Left lung (tissue), 14 donors: ENCODE data around the gene CNOT8. TPM values are rescaled to one million over a fixed set of nuclear protein-coding genes. Genes with fewer than 3 reads are reported as not detected.
A peak's percentile ranks its signal among the peaks of the same experiment; 100 is the strongest.

ENCODE experiments used
- ATAC-seq: fragments of 200-7000 bp; cut with Tn5 transposase; one replicate; pipeline ENCODE4 v1.9.1; 2020; ENCODE audit warnings: moderate library complexity
- DNase-seq, 4 donors: peaks; one replicate each; pipeline ENCODE4 v3.0.0-alpha.2; 2013 to 2020
- H3K27ac ChIP-seq, 2 donors: fragments of 200-600 bp; sonication (generic) in 1 of 2; one replicate each; pipeline versions ENCODE4 v1.5.0 to v1.8.0; 2020 to 2021
- H3K27me3 ChIP-seq, 2 donors: fragments of 200-600 bp; sonication (generic) in 1 of 2; one replicate each; pipeline versions ENCODE4 v1.5.0 to v1.8.0; 2020 to 2021
- H3K36me3 ChIP-seq, 2 donors: fragments of 200-600 bp; sonication (generic) in 1 of 2; one replicate each; pipeline versions ENCODE4 v1.5.0 to v1.8.0; 2020 to 2021
- H3K4me1 ChIP-seq, 2 donors: fragments of 200-600 bp; one replicate each; pipeline ENCODE4 v1.8.0; 2021
- H3K4me3 ChIP-seq, 2 donors: fragments of 200-600 bp; sonication (generic) in 1 of 2; one replicate each; pipeline versions ENCODE4 v1.5.0 to v1.8.0; 2020 to 2021; ENCODE audit warnings: mild to moderate bottlenecking in 1 of 2
- H3K9me3 ChIP-seq, 2 donors: fragments of 200-600 bp; sonication (generic) in 1 of 2; one replicate each; pipeline versions ENCODE4 v1.5.0 to v1.8.0; 2020 to 2021
- intact Hi-C, 2 donors: fragments of 100-400 bp; cut with DNase I; formaldehyde crosslinking; loops; one replicate each; pipeline versions ENCODE4 v1.11.2 to v1.14.2; 2022
- long read RNA-seq, 12 donors: library from polyadenylated mRNA in 2 of 12; unstranded in 2 of 12; transcript quantifications; one replicate each; pipeline ENCODE4 v2.0.0 and lab custom pipeline, GENCODE V29; 2019 to 2026
- polyA plus RNA-seq, 6 donors: library from polyadenylated mRNA; unstranded; fragments of 120-200 nt; gene quantifications; one replicate each; pipeline ENCODE4 v1.2.1, GENCODE V29; 2013; ENCODE audit not compliant: insufficient read length in 6 of 6
- total RNA-seq, 2 donors: library from RNA; stranded (reverse); fragmentation: NEBNext Ultra II Directional; extraction: Animal tissue kit (Norgen Biotek cat#: 25700); gene quantifications; one replicate each; pipeline ENCODE4 v1.2.1, GENCODE V29; 2021
- TF ChIP-seq, protein P1 (sequence below), 2 donors: fragments of 200-600 bp; sonication (generic) in 1 of 2; IDR thresholded peaks; one replicate each; pipeline versions ENCODE4 v1.5.0 to v1.8.0; 2021; ENCODE audit warnings: antibody characterized with exemption in 2 of 2
- donor health status: DM: no; HTN: yes; CAD: no.
- donor health status: DM: no; HTN: no; CAD: no.

CNOT8 gene
- total RNA-seq (10 to 100 TPM; 65.8 to 75.9 TPM), polyA plus RNA-seq (10 to 100 TPM; 84.3 to 95.4 (median 86.9) TPM)
- long read RNA-seq, donor 1, transcript CNOT8-201 (7 exons, 2,528 nt), result major isoform, 13 of 42 reads
- long read RNA-seq, donor 1, partial matches to known transcripts, result 15 of 42 reads
- long read RNA-seq, donor 1, other reads (novel, unspliced or antisense), result 10 of 42 reads
- long read RNA-seq, donor 2, transcript CNOT8-201 (7 exons, 2,528 nt), result major isoform, 10 of 17 reads
- long read RNA-seq, donor 2, partial matches to known transcripts, result 0 of 17 reads
- long read RNA-seq, donor 2, other reads (novel, unspliced or antisense), result 0 of 17 reads
- long read RNA-seq, donor 3, transcript CNOT8-201 (7 exons, 2,528 nt), result major isoform, 13 of 29 reads
- long read RNA-seq, donor 3, partial matches to known transcripts, result 10 of 29 reads
- long read RNA-seq, donor 3, other reads (novel, unspliced or antisense), result 0 of 29 reads
- long read RNA-seq, donor 4, partial matches to known transcripts, result 4 of 12 reads
- long read RNA-seq, donor 4, other reads (novel, unspliced or antisense), result 1 of 12 reads
- long read RNA-seq, donor 5, transcript CNOT8-201 (7 exons, 2,528 nt), result major isoform, 6 of 19 reads
- long read RNA-seq, donor 5, partial matches to known transcripts, result 5 of 19 reads
- long read RNA-seq, donor 5, other reads (novel, unspliced or antisense), result 0 of 19 reads
- long read RNA-seq, donor 6, transcript CNOT8-201 (7 exons, 2,528 nt), result major isoform, 14 of 28 reads
- long read RNA-seq, donor 6, partial matches to known transcripts, result 9 of 28 reads
- long read RNA-seq, donor 6, other reads (novel, unspliced or antisense), result 0 of 28 reads
- long read RNA-seq, donor 7, transcript CNOT8-201 (7 exons, 2,528 nt), result major isoform, 7 of 11 reads
- long read RNA-seq, donor 7, partial matches to known transcripts, result 0 of 11 reads
- long read RNA-seq, donor 7, other reads (novel, unspliced or antisense), result 0 of 11 reads
- long read RNA-seq, donor 8, transcript CNOT8-201 (7 exons, 2,528 nt), result major isoform, 8 of 12 reads
- long read RNA-seq, donor 8, partial matches to known transcripts, result 0 of 12 reads
- long read RNA-seq, donor 8, other reads (novel, unspliced or antisense), result 0 of 12 reads
- long read RNA-seq, donor 9, result 0 reads
- long read RNA-seq, donor 10, partial matches to known transcripts, result 0 of 9 reads
- long read RNA-seq, donor 10, other reads (novel, unspliced or antisense), result 2 of 9 reads
- long read RNA-seq, donor 11, transcript CNOT8-202 (7 exons, 2,604 nt), result minor isoform, 5 of 23 reads
- long read RNA-seq, donor 11, transcript CNOT8-201 (7 exons, 2,528 nt), result major isoform, 8 of 23 reads
- long read RNA-seq, donor 11, partial matches to known transcripts, result 5 of 23 reads
- long read RNA-seq, donor 11, other reads (novel, unspliced or antisense), result 0 of 23 reads
- long read RNA-seq, donor 12, transcript CNOT8-201 (7 exons, 2,528 nt), result major isoform, 14 of 35 reads
- long read RNA-seq, donor 12, partial matches to known transcripts, result 13 of 35 reads
- long read RNA-seq, donor 12, other reads (novel, unspliced or antisense), result 0 of 35 reads

DNA sequence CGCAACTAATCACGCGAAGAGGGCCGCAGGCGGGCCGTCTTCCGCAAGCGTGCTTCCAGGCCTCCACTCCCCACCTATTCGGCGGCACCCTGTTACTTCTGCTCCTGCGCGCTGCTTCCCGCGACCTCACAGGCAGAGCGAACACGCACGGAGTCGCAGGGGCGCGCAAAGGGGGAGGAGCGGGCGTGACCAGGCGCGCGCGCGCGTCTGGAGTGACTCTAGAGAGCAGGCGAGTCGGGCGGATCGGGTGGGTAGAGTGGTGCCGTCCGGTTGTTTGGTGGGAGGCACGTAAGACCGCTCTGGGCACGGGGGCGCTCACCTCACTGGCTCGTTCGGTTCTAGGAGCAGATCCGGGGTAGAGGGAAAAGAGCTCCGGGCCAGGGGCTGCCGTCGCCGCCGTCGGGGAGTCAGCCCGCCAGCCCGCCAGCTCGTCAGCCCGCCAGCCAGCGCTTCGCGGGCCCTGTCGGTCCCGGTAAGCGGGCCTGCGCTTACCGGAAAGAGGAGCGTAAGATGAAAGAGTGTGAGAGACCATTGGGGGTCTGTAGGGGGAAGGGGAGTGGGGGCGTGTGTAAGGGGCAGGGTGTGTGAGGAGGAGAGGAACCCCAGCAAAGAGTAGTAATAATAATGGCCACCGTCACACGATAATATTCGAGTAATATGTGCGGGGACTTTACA, at the start of gene CNOT8:
Gene CNOT8 (plus strand): TSS at position 331 of the 675 bp plus-strand sequence. CDS start 4,652 bp downstream, outside the sequence.
- DNase-seq, result peak; percentile 98 to 100 (median 98)
- intact Hi-C loops, result no loop called here
- Histone ChIP-seq H3K27ac (peak within 1 kb of the TSS; percentile 99 to 100), H3K4me3 (peak within 1 kb of the TSS; percentile 54 to 59), H3K4me1 (peaks cover 27 to 50% of the 10 kb centered on the region in 2 donors), H3K27me3 (no peaks in the 10 kb centered on the region), H3K36me3 (peaks cover 0 to 5% of the 10 kb centered on the region in 2 donors), H3K9me3 (no peaks in the 10 kb centered on the region)
- TF ChIP-seq, protein P1, sequence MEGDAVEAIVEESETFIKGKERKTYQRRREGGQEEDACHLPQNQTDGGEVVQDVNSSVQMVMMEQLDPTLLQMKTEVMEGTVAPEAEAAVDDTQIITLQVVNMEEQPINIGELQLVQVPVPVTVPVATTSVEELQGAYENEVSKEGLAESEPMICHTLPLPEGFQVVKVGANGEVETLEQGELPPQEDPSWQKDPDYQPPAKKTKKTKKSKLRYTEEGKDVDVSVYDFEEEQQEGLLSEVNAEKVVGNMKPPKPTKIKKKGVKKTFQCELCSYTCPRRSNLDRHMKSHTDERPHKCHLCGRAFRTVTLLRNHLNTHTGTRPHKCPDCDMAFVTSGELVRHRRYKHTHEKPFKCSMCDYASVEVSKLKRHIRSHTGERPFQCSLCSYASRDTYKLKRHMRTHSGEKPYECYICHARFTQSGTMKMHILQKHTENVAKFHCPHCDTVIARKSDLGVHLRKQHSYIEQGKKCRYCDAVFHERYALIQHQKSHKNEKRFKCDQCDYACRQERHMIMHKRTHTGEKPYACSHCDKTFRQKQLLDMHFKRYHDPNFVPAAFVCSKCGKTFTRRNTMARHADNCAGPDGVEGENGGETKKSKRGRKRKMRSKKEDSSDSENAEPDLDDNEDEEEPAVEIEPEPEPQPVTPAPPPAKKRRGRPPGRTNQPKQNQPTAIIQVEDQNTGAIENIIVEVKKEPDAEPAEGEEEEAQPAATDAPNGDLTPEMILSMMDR (IDR thresholded peaks at IDR 0.05), result no peak
- ATAC-seq, result peak; percentile 88

DNA sequence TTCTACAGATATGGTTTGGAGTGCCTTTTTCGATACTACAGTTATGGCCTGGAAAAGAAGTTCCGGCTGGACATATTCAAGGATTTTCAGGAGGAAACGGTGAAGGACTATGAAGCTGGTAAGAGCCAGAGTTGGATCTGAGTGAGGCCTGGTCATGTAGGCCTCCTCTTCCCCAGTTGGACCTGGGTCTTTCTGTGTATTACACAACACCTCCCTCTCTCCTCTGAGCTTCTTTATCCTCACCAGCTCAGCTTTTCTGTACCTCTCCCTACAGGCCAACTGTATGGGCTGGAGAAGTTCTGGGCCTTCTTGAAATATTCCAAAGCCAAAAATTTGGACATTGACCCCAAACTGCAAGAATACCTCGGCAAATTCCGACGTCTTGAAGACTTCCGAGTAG, 47.2 kb upstream of the CNOT8 start:
- Histone ChIP-seq H3K4me1 (peaks cover 0 to 16% of the 10 kb centered on the region in 2 donors), H3K27ac (no peak overlapping the region), H3K4me3 (no peak overlapping the region), H3K36me3 (peaks cover 0 to 99% of the 10 kb centered on the region in 2 donors), H3K9me3 (no peaks in the 10 kb centered on the region), H3K27me3 (no peaks in the 10 kb centered on the region)
- intact Hi-C loops, result loop anchor here in 1 of 2 donors (5.0 kb wide), 1 partner anchor 159 kb away; no protein-coding TSS in a partner anchor
- DNase-seq (no peak), ATAC-seq (no peak)
- TF ChIP-seq, protein P1 (IDR thresholded peaks at IDR 0.05), result no peak

DNA sequence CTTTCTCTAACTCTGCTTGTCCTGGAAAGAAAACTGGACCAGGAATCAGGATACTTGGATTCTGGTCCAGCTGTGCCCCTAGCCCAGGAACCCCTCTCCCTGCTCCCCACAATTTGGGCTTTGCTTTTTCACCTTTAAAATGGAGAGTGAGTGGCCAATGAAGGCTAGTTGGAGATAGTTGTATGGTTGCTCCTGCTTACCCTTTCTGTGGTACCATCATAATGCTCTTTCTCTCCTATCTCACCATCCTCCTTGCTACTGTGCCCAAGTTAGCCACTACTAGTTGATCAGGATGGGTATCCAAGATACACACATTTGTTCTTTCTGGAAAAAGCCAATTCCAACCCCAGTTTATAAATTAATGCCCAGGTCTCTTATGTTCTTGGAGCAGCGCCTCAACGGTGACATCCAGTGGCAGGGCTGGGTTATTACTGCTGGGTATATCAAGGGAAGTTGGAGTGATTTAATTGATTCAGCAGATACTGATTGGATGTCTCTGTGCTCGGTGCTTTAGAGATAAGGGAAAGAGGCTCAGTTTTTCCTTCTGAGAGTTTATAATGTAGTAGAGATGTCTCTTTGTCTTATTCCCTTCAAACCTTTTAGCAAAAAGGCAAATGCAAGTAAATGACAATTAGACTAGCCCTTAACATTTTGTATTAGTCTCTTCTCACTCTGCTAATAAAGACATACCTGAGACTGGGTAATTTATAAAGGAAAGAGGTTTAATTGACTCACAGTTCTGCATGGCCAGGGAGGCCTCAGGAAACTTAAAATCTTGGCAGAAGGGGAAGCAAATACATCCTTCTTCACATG, 46.6 kb upstream of the CNOT8 start:
- Histone ChIP-seq H3K27me3 (no peaks in the 10 kb centered on the region), H3K4me1 (peaks cover 0 to 16% of the 10 kb centered on the region in 2 donors), H3K27ac (no peak overlapping the region), H3K36me3 (peaks cover 0 to 99% of the 10 kb centered on the region in 2 donors), H3K9me3 (no peaks in the 10 kb centered on the region), H3K4me3 (no peak overlapping the region)
- TF ChIP-seq, protein P1 (IDR thresholded peaks at IDR 0.05), result peak; percentile 68 to 93
- peak in 3 of 4 donors; percentile 33 to 67 (median 52) for DNase-seq
- intact Hi-C loops, result loop anchor here in 1 of 2 donors (5.0 kb wide), 1 partner anchor 160 kb away; no protein-coding TSS in a partner anchor
- peak; percentile 89 for ATAC-seq
